LNCAP (cell line): ENCODE measurements around the gene MAP4K4.

Experiments
- CTCF ChIP-seq: fragments of 450-650 bp; IDR thresholded peaks from 2 replicates; pipeline ENCODE4 v1.5.1; 2017; ENCODE audit warnings: mild to moderate bottlenecking

MAP4K4 gene

GRCh38 chr2:101821828-101822458 is 124.4 kb downstream of the MAP4K4 start:
- TF ChIP-seq CTCF = no peak

GRCh38 chr2:101823347-101823791 is 125.9 kb downstream of the MAP4K4 start:
- TF ChIP-seq CTCF = peak; percentile 69

- TF ChIP-seq CTCF = no peak
Observed at GRCh38 chr2:101823859-101824258, 126.4 kb downstream of the MAP4K4 start.

GRCh38 chr2:101826716-101827115 is 129.2 kb downstream of the MAP4K4 start:
- TF ChIP-seq CTCF = no peak

GRCh38 chr2:101827246-101827645 is 129.7 kb downstream of the MAP4K4 start:
- TF ChIP-seq CTCF = no peak

GRCh38 chr2:101828257-101828656 is 130.8 kb downstream of the MAP4K4 start:
- TF ChIP-seq CTCF = no peak

GRCh38 chr2:101828673-101829334 is 131.3 kb downstream of the MAP4K4 start:
- no peak for TF ChIP-seq CTCF
